MM.1S (cell line): Measurements from ENCODE around the gene INSRR.

ENCODE experiments used
- DNase-seq: peaks from one replicate; pipeline ENCODE4 v3.0.0-alpha.2; 2015
- H2AFZ ChIP-seq: fragments of 300-600 bp; sonication (generic); 2 replicates; pipeline ENCODE4 v1.6.0; 2016; ENCODE audit warnings: antibody characterized with exemption, low read length
- H3F3A ChIP-seq: fragments of 300-600 bp; sonication (generic); 2 replicates; pipeline ENCODE4 v1.6.1; 2016; ENCODE audit warnings: mild to moderate bottlenecking, antibody characterized with exemption, low read length, moderate library complexity, mixed read lengths; ENCODE audit not compliant: insufficient read depth
- H3K27ac ChIP-seq: fragments of 300-600 bp; sonication (generic); 2 replicates; pipeline ENCODE4 v1.5.1; 2016; ENCODE audit warnings: mild to moderate bottlenecking, low read length
- H3K27me3 ChIP-seq: fragments of 300-600 bp; sonication (generic); replicated peaks from 2 replicates; pipeline ENCODE4 v1.6.0; 2016; ENCODE audit warnings: low read length; ENCODE audit not compliant: insufficient read depth
- H3K36me3 ChIP-seq: fragments of 300-600 bp; sonication (generic); replicated peaks from 2 replicates; pipeline ENCODE4 v1.6.1; 2016; ENCODE audit warnings: mild to moderate bottlenecking, low read length, mixed read lengths; ENCODE audit not compliant: insufficient read depth
- H3K4me1 ChIP-seq: fragments of 300-600 bp; sonication (generic); 2 replicates; pipeline ENCODE4 v1.6.1; 2016; ENCODE audit warnings: low read length, mixed read lengths
- H3K4me2 ChIP-seq: fragments of 300-600 bp; sonication (generic); 2 replicates; pipeline ENCODE4 v1.6.0; 2016; ENCODE audit warnings: low read depth, low read length
- H3K4me3 ChIP-seq: fragments of 300-600 bp; sonication (generic); 2 replicates; pipeline ENCODE4 v1.5.1; 2016; ENCODE audit warnings: low read length, mixed read lengths
- H3K79me2 ChIP-seq: fragments of 300-600 bp; sonication (generic); 2 replicates; pipeline ENCODE4 v1.6.1; 2016; ENCODE audit warnings: mixed run types, low read length, mixed read lengths
- H3K9ac ChIP-seq: fragments of 300-600 bp; sonication (generic); 2 replicates; pipeline ENCODE4 v1.6.1; 2016; ENCODE audit warnings: low read length, mixed read lengths
- H3K9me2 ChIP-seq: fragments of 300-600 bp; sonication (generic); replicated peaks from 2 replicates; pipeline ENCODE4 v1.6.1; 2016; ENCODE audit warnings: mild to moderate bottlenecking, low read length, mixed read lengths; ENCODE audit not compliant: insufficient read depth
- H3K9me3 ChIP-seq: fragments of 300-600 bp; sonication (generic); replicated peaks from 2 replicates; pipeline ENCODE4 v1.6.1; 2016; ENCODE audit warnings: mild to moderate bottlenecking, low read length, mixed read lengths; ENCODE audit not compliant: insufficient read depth
- H4K20me1 ChIP-seq: fragments of 300-600 bp; sonication (generic); 2 replicates; pipeline ENCODE4 v1.6.1; 2016; ENCODE audit warnings: mild to moderate bottlenecking, low read length, moderate library complexity, mixed read lengths; ENCODE audit not compliant: insufficient read depth
- EZH2 ChIP-seq: fragments of 300-600 bp; sonication (generic); optimal IDR thresholded peaks from 2 replicates; pipeline ENCODE3; 2017; ENCODE audit warnings: low read depth, mild to moderate bottlenecking, antibody characterized with exemption, low read length, mixed read lengths
- EZH2phosphoT487 ChIP-seq: fragments of 300-600 bp; sonication (generic); IDR thresholded peaks from 2 replicates; pipeline ENCODE4 v1.6.1; 2018; ENCODE audit warnings: antibody characterized with exemption, low read length
- TF ChIP-seq, protein P1 (sequence below): fragments of 300-600 bp; sonication (generic); IDR thresholded peaks from 2 replicates; pipeline ENCODE4 v1.5.1; 2016; ENCODE audit warnings: antibody characterized with exemption, low read length, mixed read lengths

INSRR gene

DNA sequence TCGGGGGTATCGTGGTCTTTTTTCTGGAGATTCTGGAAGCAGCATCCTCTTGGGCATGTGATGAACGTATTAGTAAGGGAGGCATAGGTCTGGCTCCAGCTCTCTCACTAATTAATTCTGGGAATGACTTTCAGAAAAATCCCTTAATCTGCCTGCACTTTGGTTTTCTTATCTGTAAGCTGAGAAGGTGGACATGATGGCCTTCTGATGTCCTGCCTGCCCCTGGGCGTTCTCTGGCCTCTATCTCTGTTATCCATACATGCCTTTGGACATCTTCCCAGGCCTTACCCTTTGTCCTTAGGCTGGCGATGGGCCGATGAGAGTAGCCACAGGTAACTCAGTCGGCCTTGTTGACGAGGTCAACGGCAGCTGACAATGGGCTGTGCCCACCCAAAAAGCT, 10.5 kb upstream of the INSRR start:
- Histone ChIP-seq H3K4me3 (no peak overlapping the region), H3K4me1 (no peaks in the 10 kb centered on the region), H3F3A (no peaks in the 10 kb centered on the region), H3K79me2 (no peaks in the 10 kb centered on the region), H3K9me3 (no peaks in the 10 kb centered on the region), H3K27ac (no peak overlapping the region), H3K4me2 (no peak overlapping the region), H3K9me2 (no peaks in the 10 kb centered on the region), H3K9ac (no peak overlapping the region), H3K27me3 (peaks cover 43% of the 10 kb centered on the region), H2AFZ (no peak overlapping the region), H3K36me3 (no peaks in the 10 kb centered on the region), H4K20me1 (no peaks in the 10 kb centered on the region)
- no peak for DNase-seq
- TF ChIP-seq EZH2: no peak
- no peak for TF ChIP-seq EZH2phosphoT487
- TF ChIP-seq, protein P1, sequence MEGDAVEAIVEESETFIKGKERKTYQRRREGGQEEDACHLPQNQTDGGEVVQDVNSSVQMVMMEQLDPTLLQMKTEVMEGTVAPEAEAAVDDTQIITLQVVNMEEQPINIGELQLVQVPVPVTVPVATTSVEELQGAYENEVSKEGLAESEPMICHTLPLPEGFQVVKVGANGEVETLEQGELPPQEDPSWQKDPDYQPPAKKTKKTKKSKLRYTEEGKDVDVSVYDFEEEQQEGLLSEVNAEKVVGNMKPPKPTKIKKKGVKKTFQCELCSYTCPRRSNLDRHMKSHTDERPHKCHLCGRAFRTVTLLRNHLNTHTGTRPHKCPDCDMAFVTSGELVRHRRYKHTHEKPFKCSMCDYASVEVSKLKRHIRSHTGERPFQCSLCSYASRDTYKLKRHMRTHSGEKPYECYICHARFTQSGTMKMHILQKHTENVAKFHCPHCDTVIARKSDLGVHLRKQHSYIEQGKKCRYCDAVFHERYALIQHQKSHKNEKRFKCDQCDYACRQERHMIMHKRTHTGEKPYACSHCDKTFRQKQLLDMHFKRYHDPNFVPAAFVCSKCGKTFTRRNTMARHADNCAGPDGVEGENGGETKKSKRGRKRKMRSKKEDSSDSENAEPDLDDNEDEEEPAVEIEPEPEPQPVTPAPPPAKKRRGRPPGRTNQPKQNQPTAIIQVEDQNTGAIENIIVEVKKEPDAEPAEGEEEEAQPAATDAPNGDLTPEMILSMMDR: no peak

DNA sequence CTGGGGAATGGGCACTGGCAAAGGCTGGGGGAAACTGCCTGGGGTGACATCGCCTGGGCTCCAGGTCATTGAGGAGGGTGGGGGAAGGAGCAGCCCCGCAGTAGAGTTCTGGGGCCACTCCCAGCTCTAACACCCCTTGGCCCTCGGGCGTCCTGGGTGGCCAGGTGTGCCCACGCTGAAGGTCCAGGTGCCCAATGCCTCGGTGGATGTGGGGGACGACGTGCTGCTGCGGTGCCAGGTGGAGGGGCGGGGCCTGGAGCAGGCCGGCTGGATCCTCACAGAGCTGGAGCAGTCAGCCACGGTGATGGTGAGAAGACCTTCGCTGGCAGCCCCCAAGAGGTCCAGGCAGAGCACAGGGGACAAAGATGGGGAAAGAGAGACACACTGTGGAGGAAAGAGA, 9.4 kb upstream of the INSRR start:
- DNase-seq: no peak
- Histone ChIP-seq H4K20me1 (no peaks in the 10 kb centered on the region), H3K9ac (no peak overlapping the region), H3K27me3 (peaks cover 36% of the 10 kb centered on the region), H3K9me2 (no peaks in the 10 kb centered on the region), H3F3A (no peaks in the 10 kb centered on the region), H3K4me1 (peaks cover 4% of the 10 kb centered on the region; the same call in 1 of the 2 replicates), H3K27ac (no peak overlapping the region), H3K4me3 (no peak overlapping the region), H3K36me3 (no peaks in the 10 kb centered on the region), H2AFZ (no peak overlapping the region), H3K4me2 (no peak overlapping the region), H3K9me3 (no peaks in the 10 kb centered on the region), H3K79me2 (no peaks in the 10 kb centered on the region)
- TF ChIP-seq EZH2 (no peak), EZH2phosphoT487 (no peak)
- TF ChIP-seq, protein P1: no peak

- Histone ChIP-seq H3K4me1 (peaks cover 6% of the 10 kb centered on the region; the same call in 1 of the 2 replicates), H3K9ac (no peak overlapping the region), H3K79me2 (no peaks in the 10 kb centered on the region), H2AFZ (no peak overlapping the region), H3K4me3 (no peak overlapping the region), H3K9me2 (no peaks in the 10 kb centered on the region), H3K27me3 (peaks cover 41% of the 10 kb centered on the region), H3K4me2 (no peak overlapping the region), H3K36me3 (no peaks in the 10 kb centered on the region), H3F3A (no peaks in the 10 kb centered on the region), H4K20me1 (no peaks in the 10 kb centered on the region), H3K9me3 (no peaks in the 10 kb centered on the region), H3K27ac (no peak overlapping the region)
- no peak for DNase-seq
- TF ChIP-seq, protein P1: no peak
Observed at GRCh38 chr1:156866249-156866909, 7.5 kb upstream of the INSRR start.
